ENCODE data around the gene PKNOX2. TPM values are rescaled to one million over a fixed set of nuclear protein-coding genes. Genes with fewer than 3 reads are reported as not detected.

Gene PKNOX2
- total and polyA plus RNA-seq, 7 donors = 0.23 to 4.7 (median 1.4) TPM

GRCh38 chr11:125233736-125234275 lies 69.3 kb downstream of the PKNOX2 start:
- no peak for DNase-seq
- H3K36me3 ChIP-seq = no peaks in the 10 kb centered on the region
- H3K4me3 ChIP-seq = no peak overlapping the region
- intact Hi-C loops (cut with DNase I) = no loop called here
- no peaks in the 10 kb centered on the region for H3K4me1 ChIP-seq
- H3K27me3 ChIP-seq = no peaks in the 10 kb centered on the region
- WGBS, 2 donors = 36 to 59% methylated on average over 8 of the region's 8 CpGs
- H3K27ac ChIP-seq = no peak overlapping the region
- TF ChIP-seq CTCF (IDR thresholded peaks at IDR 0.05) (no peak), POLR2A (IDR thresholded peaks at IDR 0.05) (no peak), POLR2AphosphoS5 (IDR thresholded peaks at IDR 0.05) (no peak), EP300 (IDR thresholded peaks at IDR 0.05) (no peak)
- H3K9me3 ChIP-seq = no peaks in the 10 kb centered on the region

- Histone ChIP-seq H3K36me3 (no peaks in the 10 kb centered on the region), H3K4me3 (no peak overlapping the region), H3K27ac (no peak overlapping the region), H3K27me3 (no peaks in the 10 kb centered on the region), H3K9me3 (no peaks in the 10 kb centered on the region), H3K4me1 (no peaks in the 10 kb centered on the region)
- WGBS, 2 donors = 70 to 71% methylated on average over 5 of the region's 5 CpGs
- intact Hi-C loops (cut with DNase I) = no loop called here
- no peak for TF ChIP-seq POLR2A (IDR thresholded peaks at IDR 0.05)
- no peak for TF ChIP-seq EP300 (IDR thresholded peaks at IDR 0.05)
- DNase-seq = no peak
These were observed 70.5 kb downstream of the PKNOX2 start for GRCh38 chr11:125235071-125235471.

GRCh38 chr11:125236072-125236825 lies 71.7 kb downstream of the PKNOX2 start:
- H3K9me3 ChIP-seq = no peaks in the 10 kb centered on the region
- intact Hi-C loops (cut with DNase I) = no loop called here
- H3K27me3 ChIP-seq = no peaks in the 10 kb centered on the region
- no peaks in the 10 kb centered on the region for H3K36me3 ChIP-seq
- 77 to 80% methylated on average over 24 of the region's 24 CpGs for WGBS, 2 donors
- DNase-seq = no peak
- no peaks in the 10 kb centered on the region for H3K4me1 ChIP-seq
- TF ChIP-seq EP300 (IDR thresholded peaks at IDR 0.05) (no peak), POLR2A (IDR thresholded peaks at IDR 0.05) (no peak), CTCF (IDR thresholded peaks at IDR 0.05) (no peak), POLR2AphosphoS5 (IDR thresholded peaks at IDR 0.05) (no peak)
- H3K4me3 ChIP-seq = no peak overlapping the region
- H3K27ac ChIP-seq = no peak overlapping the region

- Histone ChIP-seq H3K4me1 (no peaks in the 10 kb centered on the region), H3K27me3 (no peaks in the 10 kb centered on the region), H3K9me3 (no peaks in the 10 kb centered on the region), H3K36me3 (no peaks in the 10 kb centered on the region), H3K4me3 (no peak overlapping the region), H3K27ac (no peak overlapping the region)
- 56 to 61% methylated on average over 26 of the region's 26 CpGs for WGBS, 2 donors
- intact Hi-C loops (cut with DNase I) = no loop called here
- no peak for DNase-seq
- no peak for TF ChIP-seq EP300 (IDR thresholded peaks at IDR 0.05)
- TF ChIP-seq POLR2A (IDR thresholded peaks at IDR 0.05) = no peak
- TF ChIP-seq CTCF (IDR thresholded peaks at IDR 0.05) = no peak
- TF ChIP-seq POLR2AphosphoS5 (IDR thresholded peaks at IDR 0.05) = no peak
These were observed 75.3 kb downstream of the PKNOX2 start for GRCh38 chr11:125239585-125240560.

GRCh38 chr11:125241104-125241503 lies 76.6 kb downstream of the PKNOX2 start:
- no peak overlapping the region for H3K4me3 ChIP-seq
- no peaks in the 10 kb centered on the region for H3K27me3 ChIP-seq
- no peaks in the 10 kb centered on the region for H3K9me3 ChIP-seq
- no peaks in the 10 kb centered on the region for H3K36me3 ChIP-seq
- TF ChIP-seq EP300 (IDR thresholded peaks at IDR 0.05) = no peak
- 86 to 92% methylated on average over 5 of the region's 5 CpGs for WGBS, 2 donors
- intact Hi-C loops (cut with DNase I) = no loop called here
- no peak for DNase-seq
- no peak overlapping the region for H3K27ac ChIP-seq
- no peaks in the 10 kb centered on the region for H3K4me1 ChIP-seq

Measured in sigmoid colon (tissue), 7 donors.